Calu3 (cell line): ENCODE measurements around the gene ACVR1B. TPM values are rescaled to one million over a fixed set of nuclear protein-coding genes. Genes with fewer than 3 reads are reported as not detected.
"Not testable (repeated sequence)": the region's sequence is repeated elsewhere in the genome, so short reads cannot be mapped to it uniquely, and the experiment has no call there.

Source experiments
- BruUV-seq: library from RNA; stranded (reverse); fragments of 400-500 nt; replicated peaks from 2 replicates; lab custom pipeline; 2021; lab: Mats Ljungman, UMichigan
- CTCF ChIA-PET: fragments of 300-600 bp; sonication (Branson Sonifier 250); formaldehyde crosslinking; loops from one replicate; lab custom pipeline; 2022; ENCODE audit warnings: antibody characterized with exemption; lab: Charles Lee
- DNase-seq: peaks from one replicate; pipeline ENCODE4 v3.0.0; 2022
- H3K27ac Mint-ChIP-seq: one replicate; pipeline ENCODE4 v1.8.0; 2022; ENCODE audit warnings: mixed read lengths; ENCODE audit not compliant: unreplicated experiment
- H3K27me3 Mint-ChIP-seq: one replicate; pipeline ENCODE4 v1.8.0; 2022; ENCODE audit warnings: mixed read lengths; ENCODE audit not compliant: unreplicated experiment
- H3K36me3 Mint-ChIP-seq: one replicate; pipeline ENCODE4 v1.8.0; 2022; ENCODE audit warnings: mild to moderate bottlenecking, moderate library complexity, mixed read lengths; ENCODE audit not compliant: insufficient read depth, unreplicated experiment
- H3K4me1 Mint-ChIP-seq: one replicate; pipeline ENCODE4 v1.8.0; 2022; ENCODE audit warnings: mild to moderate bottlenecking, low read depth, mixed read lengths; ENCODE audit not compliant: unreplicated experiment
- H3K4me3 Mint-ChIP-seq: one replicate; pipeline ENCODE4 v1.8.0; 2022; ENCODE audit warnings: mild to moderate bottlenecking, low read depth, moderate library complexity, mixed read lengths; ENCODE audit not compliant: unreplicated experiment
- H3K9me3 Mint-ChIP-seq: one replicate; pipeline ENCODE4 v1.8.0; 2022; ENCODE audit warnings: low read depth, mixed read lengths; ENCODE audit not compliant: unreplicated experiment
- CTCF ChIP-seq: fragments of 200-600 bp; IDR thresholded peaks from one replicate; pipeline ENCODE4 v1.8.0; 2022; ENCODE audit warnings: antibody characterized with exemption; ENCODE audit not compliant: unreplicated experiment
- intact Hi-C: fragments of 100-400 bp; cut with micrococcal nuclease; formaldehyde crosslinking; loops from one replicate; pipeline ENCODE4 v1.10.0; 2022; ENCODE audit not compliant: unreplicated experiment
- total RNA-seq: library from RNA; stranded (reverse); gene quantifications from 2 replicates; pipeline ENCODE4 v1.2.3, GENCODE V29; 2022

The ACVR1B gene
- total RNA-seq, 1 experiment from 2014 or later = 16.3 TPM

DNA sequence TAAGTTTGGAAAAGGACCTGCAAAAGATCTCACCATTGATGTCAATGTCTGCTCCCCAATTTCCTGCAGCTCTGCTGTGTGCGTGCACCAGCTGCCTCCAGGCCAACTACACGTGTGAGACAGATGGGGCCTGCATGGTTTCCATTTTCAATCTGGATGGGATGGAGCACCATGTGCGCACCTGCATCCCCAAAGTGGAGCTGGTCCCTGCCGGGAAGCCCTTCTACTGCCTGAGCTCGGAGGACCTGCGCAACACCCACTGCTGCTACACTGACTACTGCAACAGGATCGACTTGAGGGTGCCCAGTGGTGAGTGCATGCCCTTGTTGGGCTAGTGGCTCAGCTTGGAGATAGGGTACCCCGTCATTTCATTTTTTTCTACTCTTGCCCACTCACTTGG lies 23.7 kb downstream of the ACVR1B start:
- Mint-ChIP-seq H3K27ac (no peak overlapping the region), H3K4me1 (peaks cover 62% of the 10 kb centered on the region), H3K36me3 (peaks cover 16% of the 10 kb centered on the region), H3K9me3 (no peaks in the 10 kb centered on the region), H3K27me3 (no peaks in the 10 kb centered on the region), H3K4me3 (no peak overlapping the region)
- CTCF ChIA-PET = interaction anchor here (0.6 kb wide), 1 partner anchor 905 kb away, joined by 5 read pairs; no protein-coding TSS in a partner anchor
- intact Hi-C loops = no loop called here
- no TSS peak for BruUV-seq
- no peak for TF ChIP-seq CTCF
- DNase-seq = no peak

DNA sequence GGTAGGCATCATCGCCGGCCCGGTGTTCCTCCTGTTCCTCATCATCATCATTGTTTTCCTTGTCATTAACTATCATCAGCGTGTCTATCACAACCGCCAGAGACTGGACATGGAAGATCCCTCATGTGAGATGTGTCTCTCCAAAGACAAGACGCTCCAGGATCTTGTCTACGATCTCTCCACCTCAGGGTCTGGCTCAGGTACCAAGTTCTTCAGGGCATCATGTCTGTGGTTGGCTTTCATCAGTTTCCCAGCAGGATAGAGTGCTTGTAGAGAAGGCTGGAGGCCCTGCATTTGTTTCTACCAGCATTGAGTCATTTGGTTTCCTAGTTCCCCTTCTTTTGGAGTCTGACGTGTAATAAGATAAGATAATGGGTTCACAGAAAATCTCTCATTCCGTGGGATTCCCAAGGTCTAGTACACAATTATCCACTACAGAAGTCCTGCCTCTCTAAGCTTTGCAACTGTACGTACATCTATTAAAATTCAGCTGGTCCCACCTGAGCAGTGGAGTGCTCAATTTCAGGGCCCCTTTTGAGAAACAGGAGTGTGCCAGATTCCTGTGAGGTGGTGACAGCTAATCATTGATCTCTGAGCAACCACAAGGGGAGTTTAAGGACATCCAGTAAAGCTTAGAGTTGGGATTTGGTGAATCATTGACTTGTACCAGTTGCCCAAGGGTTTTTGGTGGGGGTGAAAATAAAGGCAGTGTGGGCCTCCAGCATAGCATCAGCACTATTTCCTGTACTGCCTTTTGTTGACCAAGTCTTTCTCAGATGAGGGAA lies 25.1 kb downstream of the ACVR1B start:
- peak; percentile 66 for DNase-seq
- intact Hi-C loops = no loop called here
- Mint-ChIP-seq H3K4me3 (peak overlapping the region; percentile 4), H3K36me3 (peaks cover 11% of the 10 kb centered on the region), H3K9me3 (no peaks in the 10 kb centered on the region), H3K27ac (peak overlapping the region; percentile 29), H3K27me3 (no peaks in the 10 kb centered on the region), H3K4me1 (peaks cover 48% of the 10 kb centered on the region)
- no peak for TF ChIP-seq CTCF
- CTCF ChIA-PET = interaction anchor here (0.6 to 1.3 kb wide), 5 partner anchors 15 to 1047 kb away, joined by 3 to 4 read pairs (median 3); no protein-coding TSS in a partner anchor
- BruUV-seq = no TSS peak

DNA sequence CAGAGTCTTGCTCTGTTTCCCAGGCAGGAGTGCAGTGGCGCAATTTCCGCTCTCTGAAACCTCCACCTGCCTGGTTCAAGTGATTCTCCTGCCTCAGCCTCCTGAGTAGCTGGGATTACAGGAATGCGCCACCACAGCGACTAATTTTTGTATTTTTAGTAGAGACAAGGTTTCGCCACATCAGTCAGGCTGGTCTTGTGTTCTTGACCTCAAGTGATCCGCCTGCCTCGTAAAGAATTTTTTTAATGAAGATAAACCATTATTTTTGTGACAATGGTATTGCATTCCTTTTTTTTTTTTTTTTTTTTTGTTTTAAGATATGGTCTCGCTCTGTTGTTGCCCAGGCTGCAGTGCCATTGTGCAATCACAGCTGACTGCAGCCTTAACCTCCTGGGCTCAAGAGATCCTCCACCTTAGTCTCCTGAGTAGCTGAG lies 25.8 kb downstream of the ACVR1B start:
- H3K36me3 Mint-ChIP-seq = peaks cover 11% of the 10 kb centered on the region
- no TSS peak for BruUV-seq
- no peak for TF ChIP-seq CTCF
- no peak for DNase-seq
- H3K4me1 Mint-ChIP-seq = peaks cover 47% of the 10 kb centered on the region
- no peak overlapping the region for H3K27ac Mint-ChIP-seq
- no peaks in the 10 kb centered on the region for H3K27me3 Mint-ChIP-seq
- H3K4me3 Mint-ChIP-seq = peak overlapping the region; percentile 4
- CTCF ChIA-PET = interaction anchor here (0.9 to 1.3 kb wide), 4 partner anchors 15 to 83 kb away, joined by 3 to 4 read pairs (median 3); no protein-coding TSS in a partner anchor
- H3K9me3 Mint-ChIP-seq = no peaks in the 10 kb centered on the region
- intact Hi-C loops = no loop called here

DNA sequence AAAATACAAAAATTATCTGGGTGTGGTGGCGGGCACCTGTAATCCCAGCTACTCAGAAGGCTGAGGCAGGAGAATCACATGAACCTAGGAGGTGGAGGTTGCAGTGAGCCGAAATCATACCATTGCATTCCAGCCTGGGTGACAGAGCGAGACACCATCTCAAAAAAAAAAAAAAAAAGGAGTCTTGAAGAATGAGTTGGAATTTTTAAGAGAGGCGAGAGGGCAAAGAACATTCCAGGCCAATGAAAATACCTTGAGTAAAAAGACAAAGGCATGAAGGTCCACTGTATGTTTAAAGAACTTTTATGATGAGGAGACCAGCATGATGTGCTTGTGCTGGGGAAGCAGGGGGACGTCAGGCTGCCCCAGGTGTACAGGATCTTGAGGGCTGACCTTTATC lies 27.8 kb downstream of the ACVR1B start:
- DNase-seq, H3K27me3 Mint-ChIP-seq, intact Hi-C loops, H3K4me3 Mint-ChIP-seq, H3K9me3 Mint-ChIP-seq, H3K27ac Mint-ChIP-seq, BruUV-seq: not testable (repeated sequence)
- CTCF ChIA-PET = interaction anchor here (0.7 to 0.9 kb wide), 2 partner anchors 155 to 315 kb away, joined by 3 to 4 read pairs; no protein-coding TSS in a partner anchor
- Mint-ChIP-seq H3K4me1 (peaks cover 28% of the 10 kb centered on the region), H3K36me3 (peaks cover 11% of the 10 kb centered on the region)
